HepG2 (cell line): ENCODE data around the gene LEF1. TPM values are rescaled to one million over a fixed set of nuclear protein-coding genes. Genes with fewer than 3 reads are reported as not detected.

Experiments
- ATAC-seq: fragments of 200-7000 bp; cut with Tn5 transposase; 3 replicates; pipeline ENCODE4 v1.9.1; 2020; ENCODE audit warnings: mild to moderate bottlenecking, moderate library complexity
- BruUV-seq: library from RNA; stranded (reverse); fragments of 400-500 nt; replicated peaks from 2 replicates; lab custom pipeline; 2021; lab: Mats Ljungman, UMichigan
- CTCF ChIA-PET: fragments of 300-600 bp; formaldehyde crosslinking; extraction: SDS; loops from one replicate; lab custom pipeline; 2021; ENCODE audit warnings: low total read pairs, inconsistent platforms, low intra/inter-chr PET ratio; lab: Yijun Ruan, JAX
- POLR2A ChIA-PET: fragments of 350-600 bp; sonication (Branson Sonifier 250); formaldehyde crosslinking; loops from one replicate; lab custom pipeline; 2020; ENCODE audit warnings: antibody characterized with exemption, inconsistent platforms; lab: Yijun Ruan, JAX
- DNase-seq: peaks from one replicate; pipeline ENCODE4 v3.0.0-alpha.2; 2015; ENCODE audit warnings: low spot score
- FAIRE-seq: peaks from 3 replicates; lab custom pipeline; 2011; peaks lifted over from hg19 to GRCh38; lab: Jason Lieb, UNC
- H2AFZ ChIP-seq: one replicate; pipeline ENCODE4 v1.6.1; 2011; ENCODE audit warnings: low read length, inconsistent platforms
- H3K27ac ChIP-seq: fragments of 300-600 bp; 3 replicates; pipeline ENCODE4 v1.8.0; 2011; ENCODE audit warnings: mixed run types, mild to moderate bottlenecking, mixed read lengths, low read length, inconsistent platforms; ENCODE audit not compliant: insufficient read depth; ENCODE audit errors: extremely low read length
- H3K27me3 ChIP-seq, 2 experiments: fragments of 200-600 bp in 1 of 2; 2 replicates in 1 of 2; 3 replicates in 1 of 2; pipeline versions ENCODE4 v1.6.0 to v1.8.0; 2011; ENCODE audit warnings: low read length in 2 of 2, mild to moderate bottlenecking in 2 of 2, moderate library complexity in 2 of 2, inconsistent platforms in 1 of 2; ENCODE audit not compliant: insufficient read depth in 2 of 2, control insufficient read depth in 1 of 2
- H3K36me3 ChIP-seq, 2 experiments: fragments of 200-600 bp in 1 of 2; replicated peaks in 1 of 2; 2 replicates in 1 of 2; 3 replicates in 1 of 2; pipeline versions ENCODE4 v1.5.1 to v1.8.0; 2011; ENCODE audit warnings: low read length in 2 of 2, inconsistent platforms in 1 of 2; ENCODE audit not compliant: insufficient read depth in 2 of 2, control insufficient read depth in 1 of 2
- H3K4me1 ChIP-seq: 2 replicates; pipeline ENCODE4 v1.5.1; 2012; ENCODE audit warnings: low read length, inconsistent platforms; ENCODE audit not compliant: insufficient read depth
- H3K4me2 ChIP-seq: 2 replicates; pipeline ENCODE4 v1.6.0; 2011; ENCODE audit warnings: low read depth, low read length, inconsistent platforms
- H3K4me3 ChIP-seq, 3 experiments: fragments of 200-600 bp in 1 of 3; sonication (generic), shearing (Covaris generic) in 1 of 3; replicated peaks in 1 of 3; 2 replicates each; pipeline ENCODE4 v1.5.1; 2011 to 2016; ENCODE audit warnings: low read length in 3 of 3, inconsistent platforms in 2 of 3, low read depth in 2 of 3, mild to moderate bottlenecking in 2 of 3, control low read depth in 1 of 3, mixed read lengths in 1 of 3; ENCODE audit not compliant: insufficient read depth in 1 of 3
- H3K79me2 ChIP-seq: one replicate; pipeline ENCODE4 v1.6.1; 2011; ENCODE audit warnings: low read length, inconsistent platforms; ENCODE audit not compliant: insufficient read depth
- H3K9ac ChIP-seq: 2 replicates; pipeline ENCODE4 v1.6.0; 2011; ENCODE audit warnings: mild to moderate bottlenecking, low read depth, low read length, inconsistent platforms; ENCODE audit not compliant: insufficient read depth
- H3K9me3 ChIP-seq: 2 replicates; pipeline ENCODE4 v1.5.1; 2012; ENCODE audit warnings: mild to moderate bottlenecking, low read length
- H4K20me1 ChIP-seq: 2 replicates; pipeline ENCODE4 v1.6.0; 2011; ENCODE audit warnings: inconsistent platforms, mild to moderate bottlenecking, low read length, moderate library complexity; ENCODE audit not compliant: insufficient read depth
- AGO2 ChIP-seq: fragments of 200-400 bp; formaldehyde crosslinking; optimal IDR thresholded peaks from 2 replicates; pipeline ENCODE3; 2017; ENCODE audit warnings: mild to moderate bottlenecking, low read depth, low read length, moderate library complexity
- CENPX ChIP-seq: sonication (generic); formaldehyde crosslinking; IDR thresholded peaks from 2 replicates; pipeline ENCODE4 v1.9.0; 2021; ENCODE audit warnings: mild to moderate bottlenecking, missing genetic modification reagents, moderate library complexity
- CREB1 ChIP-seq, 2 experiments: fragments of 450-650 bp in 1 of 2; IDR thresholded peaks; 2 replicates each; pipeline ENCODE4 v1.6.1; 2016 to 2017; ENCODE audit warnings: control low read depth in 1 of 2, mild to moderate bottlenecking in 1 of 2, missing compliant biosample characterization in 1 of 2, missing genetic modification characterization in 1 of 2
- ELF1 ChIP-seq: sonication (generic); formaldehyde crosslinking; IDR thresholded peaks from 2 replicates; pipeline ENCODE4 v1.4.0; 2020; ENCODE audit warnings: missing genetic modification reagents
- HNRNPLL ChIP-seq: fragments of 200-400 bp; formaldehyde crosslinking; IDR thresholded peaks from 2 replicates; pipeline ENCODE4 v1.6.1; 2017; ENCODE audit warnings: mild to moderate bottlenecking, low read depth, low read length; ENCODE audit not compliant: poor library complexity, severe bottlenecking
- JUN ChIP-seq: sonication (generic); formaldehyde crosslinking; IDR thresholded peaks from 2 replicates; pipeline ENCODE4 v1.4.0; 2020; ENCODE audit warnings: mild to moderate bottlenecking, missing genetic modification reagents
- MBNL3 ChIP-seq: fragments of 250-450 bp; sonication (Bioruptor Pico); conservative IDR thresholded peaks from 2 replicates; pipeline ENCODE4 v1.8.0; 2022; ENCODE audit warnings: mild to moderate bottlenecking, inconsistent platforms
- MED1 ChIP-seq: sonication (generic); formaldehyde crosslinking; IDR thresholded peaks from 2 replicates; pipeline ENCODE4 v1.4.0; 2020; ENCODE audit warnings: missing genetic modification reagents
- REL ChIP-seq: sonication (generic); formaldehyde crosslinking; conservative IDR thresholded peaks from 2 replicates; pipeline ENCODE4 v1.8.0; 2022; ENCODE audit warnings: mild to moderate bottlenecking, missing genetic modification reagents, moderate library complexity
- SOX5 ChIP-seq: IDR thresholded peaks from 2 replicates; pipeline ENCODE4 v1.6.1; 2016; ENCODE audit warnings: borderline replicate concordance
- SOX6 ChIP-seq, 2 experiments: fragments of 450-650 bp in 1 of 2; sonication (generic) in 1 of 2; formaldehyde crosslinking in 1 of 2; IDR thresholded peaks; 2 replicates each; pipeline versions ENCODE4 v1.4.0 to v1.6.1; 2017 to 2020; ENCODE audit warnings: antibody characterized with exemption in 1 of 2, mild to moderate bottlenecking in 1 of 2, missing genetic modification reagents in 1 of 2
- TMF1 ChIP-seq: sonication (generic); formaldehyde crosslinking; IDR thresholded peaks from 2 replicates; pipeline ENCODE4 v1.8.1; 2022; ENCODE audit warnings: low read depth, missing genetic modification reagents
- ZNF253 ChIP-seq: sonication (generic); formaldehyde crosslinking; IDR thresholded peaks from 2 replicates; pipeline ENCODE4 v1.8.0; 2022; ENCODE audit warnings: mild to moderate bottlenecking, missing genetic modification reagents, borderline replicate concordance
- ZNF570 ChIP-seq: sonication (generic); formaldehyde crosslinking; IDR thresholded peaks from 2 replicates; pipeline ENCODE4 v1.4.0; 2020; ENCODE audit warnings: mild to moderate bottlenecking, missing genetic modification reagents, borderline replicate concordance
- ZNF770 ChIP-seq: sonication (generic); formaldehyde crosslinking; IDR thresholded peaks from 2 replicates; pipeline ENCODE4 v1.5.0; 2020; ENCODE audit warnings: mild to moderate bottlenecking, missing genetic modification reagents
- ZNF781 ChIP-seq: sonication (generic); formaldehyde crosslinking; IDR thresholded peaks from 2 replicates; pipeline ENCODE4 v1.5.1; 2020; ENCODE audit warnings: borderline replicate concordance, mild to moderate bottlenecking, missing genetic modification reagents; ENCODE audit errors: not compliant biosample characterization
- WGBS: methylation state at CpG from one replicate; pipeline ENCODE4 v1.1.6; 2017; ENCODE audit warnings: low lambda C conversion rate; 5-methylcytosine and 5-hydroxymethylcytosine counted together
- in situ Hi-C: cut with HindIII; loops from 2 replicates; pipeline ENCODE4 v1.10.0; 2017; ENCODE audit warnings: low pct_unique_long_range_greater_than_20kb; ENCODE audit not compliant: extremely low pct_ligation_motif_present
- intact Hi-C: fragments of 100-400 bp; cut with micrococcal nuclease; formaldehyde crosslinking; loops from one replicate; pipeline ENCODE4 v1.10.0; 2022; ENCODE audit not compliant: unreplicated experiment
- polyA plus RNA-seq, 8 experiments: library from polyadenylated mRNA; depleted of rRNA in 3 of 8; stranded (reverse) in 7 of 8; unstranded in 1 of 8; fragments of >200 nt; fragmentation: Illumina TruSeq in 4 of 8; extraction: Trizol in 4 of 8; gene quantifications; 2 replicates each; pipeline versions ENCODE4 v1.2.1 to v1.2.3, GENCODE V29; 2011 to 2016; ENCODE audit warnings: low read depth in 4 of 8, missing spikeins in 1 of 8, mixed read lengths in 1 of 8; ENCODE audit not compliant: insufficient read depth in 1 of 8
- total RNA-seq, 5 experiments: library from RNA; depleted of rRNA; stranded (reverse); fragments of >200 nt; fragmentation: Illumina TruSeq; extraction: Trizol; gene quantifications; 2 replicates each; pipeline ENCODE4 v1.2.3, GENCODE V29; 2016; ENCODE audit warnings: low read depth in 1 of 5
- TF ChIP-seq, protein P1 (sequence below): sonication (generic); formaldehyde crosslinking; IDR thresholded peaks from 2 replicates; pipeline ENCODE4 v1.5.0; 2020; ENCODE audit warnings: mild to moderate bottlenecking, missing genetic modification reagents
- TF ChIP-seq, protein P2 (sequence below): sonication (generic); formaldehyde crosslinking; IDR thresholded peaks from 2 replicates; pipeline ENCODE4 v1.4.0; 2020; ENCODE audit warnings: mild to moderate bottlenecking, missing genetic modification reagents

LEF1 gene
- total and polyA plus RNA-seq, 2 of the 13 experiments (the other 11 are each of a cell fraction or from before 2014, with no cell fraction given), result 0.22 to 0.29 TPM

- no peaks in the 10 kb centered on the region for H3K9me3 ChIP-seq
- CTCF ChIA-PET, result no interaction called here
- POLR2A ChIA-PET, result no interaction called here
- FAIRE-seq, result no peak
- in situ Hi-C loops, result no loop called here
- H3K4me3 ChIP-seq, result no peak overlapping the region
- H3K4me2 ChIP-seq, result no peak overlapping the region
- ATAC-seq, result no peak
- no peak overlapping the region for H3K9ac ChIP-seq
- no TSS peak for BruUV-seq
- H2AFZ ChIP-seq, result no peak overlapping the region
- no peaks in the 10 kb centered on the region for H4K20me1 ChIP-seq
- TF ChIP-seq SOX6 (IDR thresholded peaks at IDR 0.05) (no peak), SOX6 (CRISPR knock-in tag; IDR thresholded peaks at IDR 0.05) (no peak), ZNF253 (no peak), MED1 (no peak), ELF1 (CRISPR knock-in tag) (no peak), CENPX (CRISPR knock-in tag) (no peak), MBNL3 (CRISPR knock-in tag) (no peak), CREB1 (IDR thresholded peaks at IDR 0.05) (no peak), CREB1 (CRISPR knock-in tag; IDR thresholded peaks at IDR 0.05) (no peak), JUN (CRISPR knock-in tag) (no peak), HNRNPLL (no peak), ZNF781 (CRISPR knock-in tag) (no peak), ZNF570 (CRISPR knock-in tag) (no peak), ZNF770 (no peak), REL (no peak), TMF1 (no peak), AGO2 (no peak), SOX5 (CRISPR knock-in tag) (no peak)
- TF ChIP-seq, protein P1, sequence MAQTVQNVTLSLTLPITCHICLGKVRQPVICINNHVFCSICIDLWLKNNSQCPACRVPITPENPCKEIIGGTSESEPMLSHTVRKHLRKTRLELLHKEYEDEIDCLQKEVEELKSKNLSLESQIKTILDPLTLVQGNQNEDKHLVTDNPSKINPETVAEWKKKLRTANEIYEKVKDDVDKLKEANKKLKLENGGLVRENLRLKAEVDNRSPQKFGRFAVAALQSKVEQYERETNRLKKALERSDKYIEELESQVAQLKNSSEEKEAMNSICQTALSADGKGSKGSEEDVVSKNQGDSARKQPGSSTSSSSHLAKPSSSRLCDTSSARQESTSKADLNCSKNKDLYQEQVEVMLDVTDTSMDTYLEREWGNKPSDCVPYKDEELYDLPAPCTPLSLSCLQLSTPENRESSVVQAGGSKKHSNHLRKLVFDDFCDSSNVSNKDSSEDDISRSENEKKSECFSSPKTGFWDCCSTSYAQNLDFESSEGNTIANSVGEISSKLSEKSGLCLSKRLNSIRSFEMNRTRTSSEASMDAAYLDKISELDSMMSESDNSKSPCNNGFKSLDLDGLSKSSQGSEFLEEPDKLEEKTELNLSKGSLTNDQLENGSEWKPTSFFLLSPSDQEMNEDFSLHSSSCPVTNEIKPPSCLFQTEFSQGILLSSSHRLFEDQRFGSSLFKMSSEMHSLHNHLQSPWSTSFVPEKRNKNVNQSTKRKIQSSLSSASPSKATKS, result no peak
- TF ChIP-seq, protein P2, sequence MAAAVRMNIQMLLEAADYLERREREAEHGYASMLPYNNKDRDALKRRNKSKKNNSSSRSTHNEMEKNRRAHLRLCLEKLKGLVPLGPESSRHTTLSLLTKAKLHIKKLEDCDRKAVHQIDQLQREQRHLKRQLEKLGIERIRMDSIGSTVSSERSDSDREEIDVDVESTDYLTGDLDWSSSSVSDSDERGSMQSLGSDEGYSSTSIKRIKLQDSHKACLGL (CRISPR knock-in tag), result no peak
- no peak for DNase-seq
- no peaks in the 10 kb centered on the region for H3K4me1 ChIP-seq
- H3K36me3 ChIP-seq, result no peaks in the 10 kb centered on the region
- H3K27ac ChIP-seq, result no peak overlapping the region
- intact Hi-C loops, result loop anchor here (1.0 to 5.0 kb wide), 2 partner anchors 124 to 167 kb away; no protein-coding TSS in a partner anchor
- peaks cover 0 to 1% of the 10 kb centered on the region in 2 experiments; a peak in 1 of 5 replicates for H3K27me3 ChIP-seq
- H3K79me2 ChIP-seq, result no peaks in the 10 kb centered on the region
- 5% methylated on average over 1 of the region's 1 CpG for WGBS
These were observed 15.8 kb upstream of the LEF1 start for GRCh38 chr4:108184453-108185049.
